ENCODE results near the gene LRIG1. TPM values are rescaled to one million over a fixed set of nuclear protein-coding genes. Genes with fewer than 3 reads are reported as not detected.
A peak's percentile ranks its signal among the peaks of the same experiment; 100 is the strongest.

Gene LRIG1
- total RNA-seq, 1 donor from 2014 or later: 111 TPM

GRCh38 chr3:66378256-66378655 lies 122.6 kb downstream of the LRIG1 start:
- Mint-ChIP-seq H3K36me3 (ENCODE audit: low read depth) (peaks cover 58% of the 10 kb centered on the region), H3K4me3 (ENCODE audit: unreplicated experiment) (no peak overlapping the region), H3K4me1 (ENCODE audit: low read depth) (peaks cover 25% of the 10 kb centered on the region), H3K27me3 (ENCODE audit: low read depth) (no peaks in the 10 kb centered on the region), H3K27ac (ENCODE audit: unreplicated experiment) (peak overlapping the region; percentile 34), H3K9me3 (ENCODE audit: low read depth) (no peaks in the 10 kb centered on the region)
- DNase-seq (ENCODE audit: low spot score): no peak
- peak; percentile 80 for TF ChIP-seq CTCF (IDR thresholded peaks at IDR 0.05)

- Mint-ChIP-seq H3K27me3 (ENCODE audit: low read depth) (no peaks in the 10 kb centered on the region), H3K4me3 (ENCODE audit: unreplicated experiment) (no peak overlapping the region), H3K4me1 (ENCODE audit: low read depth) (peaks cover 25% of the 10 kb centered on the region), H3K36me3 (ENCODE audit: low read depth) (peaks cover 57% of the 10 kb centered on the region), H3K27ac (ENCODE audit: unreplicated experiment) (no peak overlapping the region), H3K9me3 (ENCODE audit: low read depth) (no peaks in the 10 kb centered on the region)
- no peak for DNase-seq (ENCODE audit: low spot score)
- TF ChIP-seq CTCF (IDR thresholded peaks at IDR 0.05): no peak
Observed at GRCh38 chr3:66377800-66378199, 123.0 kb downstream of the LRIG1 start.

- no peak for DNase-seq (ENCODE audit: low spot score)
- H3K27ac Mint-ChIP-seq (ENCODE audit: unreplicated experiment): peak overlapping the region; percentile 36
- H3K4me3 Mint-ChIP-seq (ENCODE audit: unreplicated experiment): no peak overlapping the region
- H3K36me3 Mint-ChIP-seq (ENCODE audit: low read depth): peaks cover 51% of the 10 kb centered on the region
- no peaks in the 10 kb centered on the region for H3K27me3 Mint-ChIP-seq (ENCODE audit: low read depth)
- H3K9me3 Mint-ChIP-seq (ENCODE audit: low read depth): no peaks in the 10 kb centered on the region
- TF ChIP-seq CTCF (IDR thresholded peaks at IDR 0.05): no peak
- peaks cover 25% of the 10 kb centered on the region for H3K4me1 Mint-ChIP-seq (ENCODE audit: low read depth)
Observed at GRCh38 chr3:66376568-66376967, 124.3 kb downstream of the LRIG1 start.

- Mint-ChIP-seq H3K9me3 (ENCODE audit: low read depth) (no peaks in the 10 kb centered on the region), H3K4me3 (ENCODE audit: unreplicated experiment) (no peak overlapping the region), H3K27ac (ENCODE audit: unreplicated experiment) (no peak overlapping the region), H3K36me3 (ENCODE audit: low read depth) (peaks cover 36% of the 10 kb centered on the region), H3K27me3 (ENCODE audit: low read depth) (no peaks in the 10 kb centered on the region), H3K4me1 (ENCODE audit: low read depth) (peaks cover 26% of the 10 kb centered on the region)
- TF ChIP-seq CTCF (IDR thresholded peaks at IDR 0.05): peak; percentile 63
- DNase-seq (ENCODE audit: low spot score): no peak
Observed at GRCh38 chr3:66372681-66373350, 128.0 kb downstream of the LRIG1 start.

GRCh38 chr3:66371432-66371831 lies 129.4 kb downstream of the LRIG1 start:
- Mint-ChIP-seq H3K36me3 (ENCODE audit: low read depth) (peaks cover 26% of the 10 kb centered on the region), H3K27me3 (ENCODE audit: low read depth) (no peaks in the 10 kb centered on the region), H3K4me1 (ENCODE audit: low read depth) (peaks cover 19% of the 10 kb centered on the region), H3K4me3 (ENCODE audit: unreplicated experiment) (no peak overlapping the region), H3K27ac (ENCODE audit: unreplicated experiment) (peak overlapping the region; percentile 2), H3K9me3 (ENCODE audit: low read depth) (no peaks in the 10 kb centered on the region)
- DNase-seq (ENCODE audit: low spot score): no peak
- no peak for TF ChIP-seq CTCF (IDR thresholded peaks at IDR 0.05)
